Measurements from ENCODE around the gene ZNRF2.

Gene ZNRF2

DNA sequence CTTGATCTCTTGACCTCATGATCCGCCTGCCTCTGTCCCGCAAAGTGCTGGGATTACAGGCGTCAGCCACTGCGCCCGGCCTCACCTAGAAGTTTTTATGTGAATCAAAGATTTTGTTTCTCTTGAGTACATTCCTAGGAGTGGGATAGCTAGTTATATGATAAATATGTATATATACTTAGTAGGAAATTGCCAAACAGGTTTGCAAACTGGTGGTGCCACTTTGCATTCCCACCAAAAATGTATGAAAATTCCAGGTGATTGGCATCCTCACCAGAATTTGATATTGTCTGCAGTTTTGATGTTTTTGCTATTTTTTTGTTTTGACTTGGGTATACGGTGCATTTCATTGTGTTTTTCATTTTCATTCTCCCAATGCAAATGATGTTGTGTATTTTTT is 107.4 kb downstream of the ZNRF2 start:
- H3K27me3 Mint-ChIP-seq (ENCODE audit: low read depth): no peaks in the 10 kb centered on the region
- no peak overlapping the region for H3K27ac Mint-ChIP-seq
- H3K36me3 Mint-ChIP-seq (ENCODE audit: low read depth): no peaks in the 10 kb centered on the region
- H3K4me1 Mint-ChIP-seq (ENCODE audit: low read depth): no peaks in the 10 kb centered on the region
- H3K9me3 Mint-ChIP-seq: no peaks in the 10 kb centered on the region
- no peak overlapping the region for H3K4me3 Mint-ChIP-seq

DNA sequence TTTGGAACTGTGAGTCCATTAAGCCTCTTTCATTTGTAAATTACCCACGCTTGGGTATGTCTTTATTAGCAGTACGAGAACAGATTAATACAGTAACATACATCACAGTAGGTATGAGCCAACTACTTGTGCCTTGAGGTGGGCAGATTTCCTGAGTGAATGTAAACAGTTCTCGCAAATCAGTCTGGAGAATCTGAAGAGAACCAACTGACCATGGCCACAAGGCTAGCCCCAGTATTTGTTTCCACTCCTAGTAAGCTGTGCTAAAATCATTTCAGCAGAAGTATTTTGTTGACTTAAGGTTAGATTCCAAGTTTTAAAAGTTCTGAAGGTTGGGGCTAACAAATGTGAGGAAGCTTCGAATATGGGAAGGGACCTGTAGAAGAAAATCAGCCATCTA is 111.3 kb downstream of the ZNRF2 start:
- no peaks in the 10 kb centered on the region for H3K4me1 Mint-ChIP-seq (ENCODE audit: low read depth)
- no peaks in the 10 kb centered on the region for H3K27me3 Mint-ChIP-seq (ENCODE audit: low read depth)
- H3K9me3 Mint-ChIP-seq: no peaks in the 10 kb centered on the region
- H3K4me3 Mint-ChIP-seq: no peak overlapping the region
- no peak overlapping the region for H3K27ac Mint-ChIP-seq
- H3K36me3 Mint-ChIP-seq (ENCODE audit: low read depth): no peaks in the 10 kb centered on the region

DNA sequence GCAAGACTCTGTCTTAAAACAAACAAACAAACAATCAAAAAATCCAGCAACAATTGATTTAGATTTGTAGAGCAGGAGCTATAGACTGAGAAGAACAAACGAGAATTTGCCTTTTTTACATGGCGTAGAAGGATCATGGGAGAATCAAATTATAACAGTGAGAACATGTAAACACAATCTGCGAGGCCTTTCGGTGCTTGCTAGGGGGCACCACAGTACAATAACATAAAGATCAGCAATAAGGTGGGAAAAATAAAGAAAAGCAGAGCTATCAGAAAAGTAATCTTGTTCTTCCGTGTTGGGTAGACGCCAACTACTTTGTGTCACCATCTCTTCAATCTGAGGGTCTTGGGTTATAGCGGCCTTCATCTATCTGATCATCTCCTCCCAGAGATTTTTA is 112.0 kb downstream of the ZNRF2 start:
- H3K36me3 Mint-ChIP-seq (ENCODE audit: low read depth): no peaks in the 10 kb centered on the region
- no peaks in the 10 kb centered on the region for H3K4me1 Mint-ChIP-seq (ENCODE audit: low read depth)
- H3K4me3 Mint-ChIP-seq: no peak overlapping the region
- H3K9me3 Mint-ChIP-seq: no peaks in the 10 kb centered on the region
- no peak overlapping the region for H3K27ac Mint-ChIP-seq
- no peaks in the 10 kb centered on the region for H3K27me3 Mint-ChIP-seq (ENCODE audit: low read depth)

DNA sequence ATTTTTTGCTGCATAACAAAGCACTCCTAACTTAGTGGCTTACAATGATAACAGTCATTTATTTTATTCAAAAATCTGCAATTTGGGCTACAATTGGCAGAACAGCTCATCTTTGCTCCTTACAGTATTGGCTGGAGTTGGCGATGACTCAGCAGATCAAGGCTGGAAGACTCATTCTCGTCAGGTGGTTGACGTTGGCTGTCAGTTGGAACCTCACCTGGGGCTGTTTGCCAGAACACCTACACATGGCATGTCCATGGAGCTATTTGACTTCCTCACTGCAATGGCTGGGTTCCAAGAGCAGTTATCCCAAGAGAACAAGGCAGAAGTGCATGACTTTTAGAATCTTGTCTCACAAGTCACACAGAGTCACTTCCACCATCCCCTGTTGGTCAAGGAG is 119.1 kb downstream of the ZNRF2 start:
- H3K4me1 Mint-ChIP-seq (ENCODE audit: low read depth): peaks cover 7% of the 10 kb centered on the region
- H3K27me3 Mint-ChIP-seq (ENCODE audit: low read depth): no peaks in the 10 kb centered on the region
- H3K27ac Mint-ChIP-seq: no peak overlapping the region
- H3K9me3 Mint-ChIP-seq: no peaks in the 10 kb centered on the region
- no peak overlapping the region for H3K4me3 Mint-ChIP-seq
- peaks cover 2% of the 10 kb centered on the region for H3K36me3 Mint-ChIP-seq (ENCODE audit: low read depth)

DNA sequence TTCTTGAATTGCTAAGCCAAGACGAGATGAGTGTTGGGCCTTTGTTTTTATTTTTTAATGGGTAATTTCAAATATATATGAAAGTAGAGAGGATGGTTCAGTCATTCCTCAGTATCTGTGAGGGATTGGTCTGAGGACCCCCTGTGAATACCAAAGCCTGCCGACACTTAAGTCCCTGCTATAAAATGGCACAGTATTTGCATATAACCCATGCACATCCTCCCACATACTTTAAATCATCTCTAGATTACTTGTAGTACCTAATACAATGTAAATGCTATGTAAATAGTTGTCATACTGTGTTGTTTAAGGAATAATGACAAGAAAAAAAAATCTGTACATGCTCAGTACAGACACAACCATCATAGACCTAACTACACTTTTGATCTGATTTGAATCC is 120.8 kb downstream of the ZNRF2 start:
- no peak overlapping the region for H3K4me3 Mint-ChIP-seq
- H3K27me3 Mint-ChIP-seq (ENCODE audit: low read depth): no peaks in the 10 kb centered on the region
- peaks cover 2% of the 10 kb centered on the region for H3K36me3 Mint-ChIP-seq (ENCODE audit: low read depth)
- H3K9me3 Mint-ChIP-seq: no peaks in the 10 kb centered on the region
- peaks cover 7% of the 10 kb centered on the region for H3K4me1 Mint-ChIP-seq (ENCODE audit: low read depth)
- no peak overlapping the region for H3K27ac Mint-ChIP-seq

DNA sequence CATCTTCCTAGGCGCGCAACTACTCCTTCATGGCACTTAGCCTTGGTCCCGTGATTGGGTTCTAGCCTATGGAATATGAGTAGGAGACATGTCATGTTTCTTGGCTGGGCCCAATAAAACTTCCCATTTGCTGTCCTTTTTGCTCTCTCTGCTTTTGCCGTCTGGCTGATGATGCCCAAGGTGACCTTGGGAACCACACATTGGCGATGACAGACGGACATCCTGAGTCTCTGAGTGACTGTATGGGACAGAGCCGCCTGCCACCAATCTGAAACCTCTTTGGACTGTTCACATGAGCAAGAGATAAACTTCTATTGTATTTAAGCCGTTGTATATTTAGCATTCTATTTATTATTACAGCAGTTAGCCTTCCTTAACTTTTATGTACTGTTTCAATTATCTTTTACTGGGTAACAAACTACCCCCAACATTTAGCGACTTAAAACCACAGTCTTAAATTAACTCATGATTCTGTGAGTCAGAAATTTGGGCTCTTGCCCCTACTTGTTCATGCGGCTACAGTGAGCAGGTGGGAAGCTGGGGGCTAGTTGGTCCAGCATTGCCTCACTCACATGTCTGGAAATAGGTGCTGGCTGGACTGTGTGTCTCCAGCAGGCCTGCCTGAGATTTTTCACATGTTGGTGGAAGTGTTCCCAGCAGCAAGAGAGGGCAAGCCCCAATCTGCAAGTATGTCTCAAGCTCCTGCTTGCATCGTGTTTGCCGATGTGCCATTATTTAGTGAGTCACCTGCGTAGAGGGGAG is 122.4 kb downstream of the ZNRF2 start:
- H3K4me3 Mint-ChIP-seq: no peak overlapping the region
- H3K27me3 Mint-ChIP-seq (ENCODE audit: low read depth): no peaks in the 10 kb centered on the region
- no peak overlapping the region for H3K27ac Mint-ChIP-seq
- peaks cover 2% of the 10 kb centered on the region for H3K36me3 Mint-ChIP-seq (ENCODE audit: low read depth)
- H3K4me1 Mint-ChIP-seq (ENCODE audit: low read depth): peaks cover 3% of the 10 kb centered on the region
- H3K9me3 Mint-ChIP-seq: no peaks in the 10 kb centered on the region

DNA sequence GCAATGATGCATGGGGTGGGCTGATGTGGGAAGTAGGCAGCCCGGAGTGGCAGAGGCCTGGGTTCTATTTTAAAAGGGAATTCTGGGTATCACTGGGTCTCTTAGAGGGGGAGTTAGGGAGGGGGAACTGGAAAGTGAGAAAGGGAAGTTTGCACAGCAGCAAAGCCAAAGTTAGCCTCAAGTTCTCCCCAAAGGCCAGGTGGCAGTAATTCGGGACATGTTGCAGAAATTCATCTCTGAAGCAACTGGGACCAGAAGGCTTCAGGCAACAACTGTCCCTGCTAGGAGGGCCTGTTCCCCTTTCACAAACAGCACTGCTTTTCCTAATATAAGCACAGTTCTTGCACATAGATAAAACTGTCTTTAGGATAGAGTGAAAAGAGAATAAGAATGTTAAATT is 126.8 kb downstream of the ZNRF2 start:
- no peaks in the 10 kb centered on the region for H3K36me3 Mint-ChIP-seq (ENCODE audit: low read depth)
- H3K4me1 Mint-ChIP-seq (ENCODE audit: low read depth): no peaks in the 10 kb centered on the region
- H3K9me3 Mint-ChIP-seq: peaks cover 10% of the 10 kb centered on the region
- no peak overlapping the region for H3K27ac Mint-ChIP-seq
- no peak overlapping the region for H3K4me3 Mint-ChIP-seq
- H3K27me3 Mint-ChIP-seq (ENCODE audit: low read depth): no peaks in the 10 kb centered on the region

DNA sequence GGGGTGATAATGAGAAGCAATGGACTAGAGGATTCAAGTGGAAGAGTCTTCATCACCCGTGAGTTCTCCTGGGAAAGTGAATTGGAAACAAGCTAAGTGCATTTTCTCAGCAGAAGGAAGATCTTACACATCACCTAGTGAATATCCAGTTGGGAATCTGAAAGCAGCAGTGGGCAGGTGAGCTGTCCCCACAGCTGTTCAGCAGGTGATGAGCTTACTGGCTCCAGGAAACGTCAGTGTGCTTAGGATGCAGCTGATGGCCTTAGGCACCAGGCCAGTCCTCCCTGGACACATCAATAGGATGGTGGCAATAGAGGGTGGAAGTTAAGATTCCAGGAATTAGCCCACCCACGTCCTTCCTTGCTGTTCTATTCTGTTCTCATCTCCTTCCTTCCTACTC is 127.5 kb downstream of the ZNRF2 start:
- no peaks in the 10 kb centered on the region for H3K27me3 Mint-ChIP-seq (ENCODE audit: low read depth)
- H3K4me3 Mint-ChIP-seq: no peak overlapping the region
- H3K4me1 Mint-ChIP-seq (ENCODE audit: low read depth): no peaks in the 10 kb centered on the region
- H3K27ac Mint-ChIP-seq: no peak overlapping the region
- peaks cover 10% of the 10 kb centered on the region for H3K9me3 Mint-ChIP-seq
- H3K36me3 Mint-ChIP-seq (ENCODE audit: low read depth): no peaks in the 10 kb centered on the region

DNA sequence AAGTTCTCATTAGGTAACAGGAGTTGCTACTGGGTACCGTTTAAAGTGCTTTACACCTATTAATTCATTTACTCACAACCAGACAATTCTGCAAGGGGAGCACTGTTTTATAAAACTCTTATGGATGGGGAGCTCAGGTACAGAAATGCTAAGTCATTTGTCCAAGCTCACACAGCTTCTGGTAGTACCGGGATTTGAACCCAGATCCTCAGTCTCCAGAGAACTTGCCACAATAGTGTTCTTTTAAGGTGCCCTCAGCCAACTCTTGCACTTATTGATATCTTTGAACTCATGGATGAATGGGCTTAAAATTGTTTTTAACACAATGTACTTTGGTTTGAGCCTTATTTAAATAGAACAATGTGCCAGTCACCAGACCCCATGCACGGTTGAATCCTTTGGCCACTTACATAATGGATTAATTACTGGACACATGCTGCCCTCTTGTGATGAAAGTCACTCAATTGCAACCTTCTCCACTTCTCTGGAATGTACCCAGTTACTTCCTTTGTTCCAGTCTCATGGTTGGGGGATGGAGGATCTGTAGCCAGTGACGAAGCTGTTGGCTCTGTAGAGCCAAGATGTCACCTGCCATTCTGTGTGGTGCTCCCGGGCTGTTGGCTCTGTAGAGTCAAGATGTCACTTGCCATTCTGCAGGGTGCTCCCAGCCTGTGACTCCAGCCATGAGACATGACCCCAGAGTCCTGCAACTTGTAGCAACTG is 128.5 kb downstream of the ZNRF2 start:
- no peak overlapping the region for H3K4me3 Mint-ChIP-seq
- peaks cover 10% of the 10 kb centered on the region for H3K9me3 Mint-ChIP-seq

DNA sequence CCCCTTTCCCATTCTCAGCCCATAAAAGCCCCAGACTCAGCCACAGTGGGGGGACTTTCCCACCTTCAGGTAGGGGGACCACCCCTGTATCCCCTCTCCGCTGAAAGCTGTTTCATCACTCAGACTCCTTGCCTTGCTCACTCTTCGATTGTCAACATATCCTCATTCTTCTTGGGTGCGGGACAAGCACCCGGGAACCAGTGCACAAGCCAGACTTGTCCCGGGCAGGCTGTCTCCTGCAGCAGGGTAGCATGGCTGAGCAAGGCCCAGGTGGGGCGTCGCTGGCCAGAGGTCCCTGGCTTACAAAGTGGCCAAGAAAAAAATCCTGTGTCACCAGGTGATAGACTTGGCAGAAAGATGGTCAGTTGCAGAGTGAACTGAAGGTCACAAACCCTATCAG is 129.5 kb downstream of the ZNRF2 start:
- no peaks in the 10 kb centered on the region for H3K27me3 Mint-ChIP-seq (ENCODE audit: low read depth)
- H3K4me3 Mint-ChIP-seq: no peak overlapping the region
- no peak overlapping the region for H3K27ac Mint-ChIP-seq
- no peaks in the 10 kb centered on the region for H3K4me1 Mint-ChIP-seq (ENCODE audit: low read depth)
- peaks cover 10% of the 10 kb centered on the region for H3K9me3 Mint-ChIP-seq
- no peaks in the 10 kb centered on the region for H3K36me3 Mint-ChIP-seq (ENCODE audit: low read depth)

More for the DNA sequence above, 128.5 kb downstream of the ZNRF2 start:
- no peaks in the 10 kb centered on the region for H3K4me1 Mint-ChIP-seq (ENCODE audit: low read depth)
- H3K27me3 Mint-ChIP-seq (ENCODE audit: low read depth): no peaks in the 10 kb centered on the region
- no peak overlapping the region for H3K27ac Mint-ChIP-seq
- no peaks in the 10 kb centered on the region for H3K36me3 Mint-ChIP-seq (ENCODE audit: low read depth)
